H1 (cell line): Measurements from ENCODE around the gene NEK9. TPM values are rescaled to one million over a fixed set of nuclear protein-coding genes. Genes with fewer than 3 reads are reported as not detected.

Experiments used
- GTF2F1 ChIP-seq: IDR thresholded peaks from 2 replicates; pipeline ENCODE4 v1.6.1; 2012; ENCODE audit warnings: low read depth, low read length, improper control_type of control experiment, borderline replicate concordance
- RBBP5 ChIP-seq: IDR thresholded peaks from 2 replicates; pipeline ENCODE4 v1.7.1; 2012; ENCODE audit warnings: low read depth, mild to moderate bottlenecking, inconsistent platforms, low read length, moderate library complexity, borderline replicate concordance
- SRF ChIP-seq: IDR thresholded peaks from 2 replicates; pipeline ENCODE4 v1.6.1; 2011; ENCODE audit warnings: mild to moderate bottlenecking, low read depth, low read length, moderate library complexity
- polyA plus RNA-seq, 7 experiments: library from polyadenylated mRNA; depleted of rRNA in 3 of 7; stranded (reverse) in 5 of 7; unstranded in 2 of 7; fragments of >200 nt in 5 of 7; fragments of 200-250 nt in 2 of 7; gene quantifications; 1 replicate in 5 of 7; 2 replicates in 1 of 7; 4 replicates in 1 of 7; pipeline versions ENCODE4 v1.2.1 to v1.2.3, GENCODE V29; 2011 to 2013; ENCODE audit warnings: missing spikeins in 2 of 7, mixed read lengths in 2 of 7
- total RNA-seq: library from RNA; stranded (reverse); fragmentation: NEBNext Ultra II Directional; extraction: Animal tissue kit (Norgen Biotek cat#: 25700); gene quantifications from 2 replicates; pipeline ENCODE4 v1.2.1, GENCODE V29; 2021

Gene NEK9
- total and polyA plus RNA-seq, 2 of the 8 experiments (the other 6 are each of a cell fraction or from before 2014, with no cell fraction given) = 16.0 to 43.6 TPM

GRCh38 chr14:75121552-75121951, 5.3 kb downstream of the NEK9 start (continued):
- no peak for TF ChIP-seq RBBP5
- TF ChIP-seq GTF2F1 = no peak
- no peak for TF ChIP-seq SRF
